HG03520 (cell line): ENCODE data around the gene TRAPPC12.

Experiments used
- ATAC-seq: cut with Tn5 transposase; IDR thresholded peaks from one replicate; pipeline ENCODE4 v1.9.1; 2021; ENCODE audit warnings: mild to moderate bottlenecking, moderate library complexity; ENCODE audit not compliant: unreplicated experiment

TRAPPC12 gene

DNA sequence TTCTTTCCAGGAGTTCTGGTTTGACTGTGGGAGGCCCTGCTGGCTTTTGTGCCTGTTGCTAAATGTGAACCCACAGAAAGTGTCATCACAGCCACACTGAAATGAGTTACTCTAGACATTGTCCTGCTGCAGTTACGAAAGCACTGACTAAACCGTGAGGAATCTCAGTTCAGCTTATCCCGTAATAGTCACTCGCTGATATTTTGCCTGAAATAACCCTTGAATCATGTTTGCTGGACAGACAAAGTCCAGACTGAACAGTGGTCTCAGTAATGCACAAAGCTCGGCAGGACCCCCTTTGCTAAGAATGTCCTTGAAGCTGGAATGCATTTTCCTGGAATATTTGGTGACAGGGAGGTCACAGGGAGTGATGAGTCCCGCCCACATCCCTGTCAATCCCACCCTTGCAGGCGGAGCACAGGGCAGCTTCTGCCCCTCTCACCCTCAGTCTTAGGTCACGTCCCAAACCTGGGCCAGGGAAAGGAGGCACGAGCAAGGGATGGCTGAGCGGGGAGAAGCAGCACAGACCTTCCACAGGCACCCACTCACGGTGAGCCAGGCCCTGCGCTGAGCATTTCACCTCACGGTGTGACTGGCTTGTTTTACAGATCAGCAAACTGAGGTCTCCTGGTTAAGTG lies 86.5 kb downstream of the TRAPPC12 start:
- no peak for ATAC-seq

- ATAC-seq, result no peak
Observed at GRCh38 chr2:3466482-3466863, 87.0 kb downstream of the TRAPPC12 start.

GRCh38 chr2:3466966-3467365 lies 87.5 kb downstream of the TRAPPC12 start:
- no peak for ATAC-seq

GRCh38 chr2:3467654-3468053 lies 88.2 kb downstream of the TRAPPC12 start:
- no peak for ATAC-seq

DNA sequence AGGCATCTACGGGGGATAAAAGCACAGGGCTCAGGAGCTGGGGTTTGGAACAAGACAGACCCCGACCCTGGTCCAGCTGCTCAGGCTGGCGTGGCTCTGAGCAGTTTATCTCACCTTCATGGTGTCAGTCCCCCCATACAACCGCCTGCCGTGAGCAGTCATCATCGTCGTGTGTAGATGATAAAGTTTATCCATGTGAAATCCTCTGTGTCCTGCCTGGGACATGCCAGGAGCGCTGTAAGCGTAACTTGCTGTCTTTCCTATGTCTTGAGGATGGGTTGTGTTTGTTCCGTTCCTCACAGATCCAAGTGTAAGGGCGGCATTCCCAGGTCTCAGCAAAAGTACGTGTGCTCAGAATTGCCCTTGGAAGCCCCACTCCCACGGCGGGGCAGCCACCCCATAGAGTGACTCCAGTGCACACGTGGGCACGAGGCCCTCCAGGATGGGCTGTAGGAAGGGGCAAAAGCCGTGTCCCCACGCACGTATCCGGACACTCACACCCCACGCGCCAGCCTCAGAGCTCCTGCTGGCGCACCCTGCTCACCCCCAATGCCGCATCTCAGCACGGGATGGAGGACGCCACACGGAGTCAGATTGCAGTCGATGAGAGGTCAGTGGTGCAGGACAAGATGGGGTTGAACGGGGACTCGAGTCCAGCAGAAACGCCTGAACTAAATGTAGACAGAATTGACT lies 88.9 kb downstream of the TRAPPC12 start:
- no peak for ATAC-seq

DNA sequence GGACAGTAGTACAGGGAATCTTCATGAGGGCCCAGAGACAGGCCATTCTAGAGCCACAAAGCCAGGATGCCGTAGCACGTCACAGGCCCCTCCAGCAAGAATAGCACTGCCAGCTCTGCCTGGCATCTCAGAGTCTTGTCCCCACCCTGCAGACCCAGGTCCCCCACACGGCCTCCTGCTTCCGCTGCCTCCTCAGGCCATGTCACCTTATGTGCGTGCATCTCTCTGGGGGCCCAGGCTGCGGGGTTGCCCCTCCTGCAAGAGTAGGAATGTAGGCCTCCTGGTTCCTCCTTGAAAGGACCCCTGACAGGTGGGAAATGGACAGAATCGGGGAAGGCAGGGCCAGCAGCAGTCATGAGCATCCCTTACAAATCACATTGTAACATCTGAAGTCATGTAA lies 90.0 kb downstream of the TRAPPC12 start:
- ATAC-seq, result no peak

- no peak for ATAC-seq
Observed at GRCh38 chr2:3470166-3470651, 90.7 kb downstream of the TRAPPC12 start.

DNA sequence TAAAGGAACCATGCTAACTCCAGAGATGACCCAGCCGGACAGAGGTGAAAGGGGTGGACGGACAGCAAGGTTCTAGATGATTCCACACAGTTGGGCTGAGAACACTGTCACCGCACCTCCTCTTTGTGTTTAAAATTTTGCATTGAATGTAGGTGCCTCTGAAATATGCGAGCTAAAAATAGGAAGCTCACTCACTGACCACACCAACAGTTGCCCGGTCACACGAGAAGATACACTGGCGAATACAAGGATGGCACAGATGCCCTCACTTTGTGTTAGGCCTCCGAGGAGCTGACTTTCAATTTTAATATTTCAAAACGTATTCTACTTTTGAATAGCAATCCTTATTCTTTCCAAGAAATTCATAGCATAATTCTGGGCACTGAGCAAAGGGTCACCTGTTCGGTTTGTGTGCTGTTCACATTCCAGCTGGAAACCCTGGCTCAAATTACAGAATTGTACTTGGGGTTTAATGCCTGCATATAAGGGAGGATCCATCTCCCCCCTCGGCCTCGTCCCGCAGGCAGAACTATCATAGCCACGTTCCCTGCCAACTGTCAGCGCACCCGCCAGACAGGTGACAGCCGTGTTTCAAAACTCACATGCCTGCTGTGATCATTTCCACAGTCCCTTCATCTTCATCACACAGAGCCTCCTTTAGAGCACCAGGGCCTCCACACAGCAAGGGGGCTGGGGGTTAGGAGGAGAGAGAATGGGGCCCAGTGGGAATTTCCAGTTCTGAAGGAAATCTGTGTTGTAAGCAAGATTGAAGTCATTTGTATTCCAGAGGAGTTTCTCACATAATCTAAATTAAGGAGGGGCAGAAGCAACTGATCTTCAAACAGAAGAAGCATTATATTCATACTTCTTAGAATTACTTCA lies 91.6 kb downstream of the TRAPPC12 start:
- ATAC-seq, result no peak

DNA sequence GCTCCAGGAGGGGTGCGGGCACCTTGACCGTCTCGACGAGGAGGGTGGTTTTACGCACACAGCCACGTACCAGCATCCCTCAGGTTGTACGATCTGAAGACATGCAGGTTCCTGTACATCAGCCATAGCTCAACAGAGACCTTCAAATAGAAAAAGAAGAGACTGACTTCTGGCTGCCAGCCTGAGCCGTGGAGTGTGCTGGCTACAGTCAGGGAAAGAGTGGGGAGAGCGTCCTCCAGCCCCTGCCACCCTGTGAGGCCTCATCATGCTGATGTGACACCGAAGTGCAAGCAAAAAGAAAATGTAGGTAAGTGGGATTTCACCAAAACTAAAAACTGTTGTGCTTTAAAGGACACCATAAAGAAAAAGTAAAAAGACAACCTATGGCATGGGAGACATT lies 92.8 kb downstream of the TRAPPC12 start:
- no peak for ATAC-seq

DNA sequence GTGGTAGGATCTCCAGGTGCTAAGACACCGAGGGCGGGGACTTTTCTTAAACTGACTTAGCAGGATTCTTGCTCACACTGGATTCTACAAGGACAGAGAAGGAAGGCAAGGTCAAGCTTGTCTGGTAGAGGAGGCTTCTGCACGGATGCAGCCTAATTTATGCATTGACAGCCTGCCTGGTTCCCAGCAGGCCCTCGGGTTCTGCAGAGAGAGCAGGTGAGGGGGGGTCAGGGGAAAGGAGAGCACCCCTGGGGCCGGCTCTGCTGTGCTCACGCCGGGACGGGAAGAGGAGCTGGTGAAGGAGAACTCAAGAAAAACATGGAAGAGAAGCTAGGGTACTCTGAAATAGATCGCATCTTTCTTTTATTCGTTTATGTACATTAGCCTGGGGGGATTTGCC lies 93.5 kb downstream of the TRAPPC12 start:
- no peak for ATAC-seq

DNA sequence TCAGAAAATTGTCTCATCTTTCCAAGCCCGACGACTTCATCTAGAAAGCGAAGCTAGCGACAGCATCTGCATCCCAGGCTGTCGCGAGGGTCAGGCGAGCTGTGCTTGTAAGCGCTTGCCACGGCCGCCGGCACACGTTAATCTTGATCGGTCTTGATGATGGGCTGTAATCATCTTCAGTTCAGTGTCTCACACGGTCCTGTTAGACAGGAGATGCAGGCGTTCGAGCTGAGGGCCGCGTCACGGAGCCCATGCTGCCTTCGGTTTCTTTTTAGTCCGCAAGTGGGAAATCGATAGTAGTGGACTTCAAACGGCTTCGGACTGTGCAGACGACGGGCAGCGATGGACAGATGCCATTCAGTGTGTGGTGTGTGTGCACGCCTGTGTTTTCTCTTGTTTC lies 96.3 kb downstream of the TRAPPC12 start:
- no peak for ATAC-seq

DNA sequence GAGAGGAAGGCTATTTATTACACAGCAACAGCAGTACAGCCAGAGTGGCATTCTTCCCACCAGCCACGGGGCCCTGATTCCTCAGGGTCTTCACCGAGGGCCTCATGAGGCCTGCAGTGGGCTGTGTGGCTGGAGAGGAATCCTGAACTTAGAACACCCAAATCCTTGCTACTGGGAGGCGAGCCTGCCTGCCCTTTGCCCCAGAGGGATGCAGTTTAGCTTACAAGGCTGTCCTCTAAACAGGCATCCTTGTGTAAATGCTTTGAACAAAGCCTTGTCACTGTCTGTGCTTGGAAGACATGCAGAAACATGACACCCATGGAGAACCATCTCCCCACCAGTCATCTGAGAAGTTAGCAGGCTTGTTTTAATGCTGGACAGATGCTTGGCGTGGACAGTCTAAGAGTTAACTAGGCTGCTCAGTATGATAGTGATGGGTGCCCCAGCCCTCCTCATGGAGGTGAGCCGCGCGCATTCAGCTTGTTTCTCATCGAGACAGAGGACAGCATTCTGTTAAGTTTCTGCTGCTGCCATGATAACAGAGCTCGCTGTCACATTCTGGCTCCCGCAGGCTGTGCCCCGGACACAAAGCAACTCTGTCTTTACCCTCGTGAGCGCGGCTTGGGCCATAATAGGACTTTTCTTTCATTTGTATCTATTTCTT lies 97.0 kb downstream of the TRAPPC12 start:
- no peak for ATAC-seq

- no peak for ATAC-seq
Observed at GRCh38 chr2:3476985-3477327, 97.5 kb downstream of the TRAPPC12 start.

DNA sequence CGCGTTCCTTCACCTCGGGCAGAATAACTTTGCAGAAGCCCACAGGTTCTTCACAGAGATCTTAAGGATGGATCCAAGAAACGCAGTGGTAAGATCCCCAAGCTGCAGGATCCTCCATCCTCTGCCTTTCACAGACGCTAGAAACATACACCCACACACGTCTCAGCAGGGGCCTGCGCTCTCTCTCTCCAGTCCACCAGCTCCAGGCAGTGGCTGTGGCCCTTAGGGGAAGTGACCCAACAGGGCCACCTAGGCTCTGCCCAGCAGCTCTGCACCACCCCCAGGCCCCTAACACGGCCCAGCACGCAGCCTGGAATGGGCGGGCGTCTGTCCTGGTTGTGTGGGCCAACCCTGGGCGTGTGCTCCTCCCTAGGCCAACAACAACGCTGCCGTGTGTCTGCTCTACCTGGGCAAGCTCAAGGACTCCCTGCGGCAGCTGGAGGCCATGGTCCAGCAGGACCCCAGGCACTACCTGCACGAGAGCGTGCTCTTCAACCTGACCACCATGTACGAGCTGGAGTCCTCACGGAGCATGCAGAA lies 99.4 kb downstream of the TRAPPC12 start:
- ATAC-seq, result no peak

DNA sequence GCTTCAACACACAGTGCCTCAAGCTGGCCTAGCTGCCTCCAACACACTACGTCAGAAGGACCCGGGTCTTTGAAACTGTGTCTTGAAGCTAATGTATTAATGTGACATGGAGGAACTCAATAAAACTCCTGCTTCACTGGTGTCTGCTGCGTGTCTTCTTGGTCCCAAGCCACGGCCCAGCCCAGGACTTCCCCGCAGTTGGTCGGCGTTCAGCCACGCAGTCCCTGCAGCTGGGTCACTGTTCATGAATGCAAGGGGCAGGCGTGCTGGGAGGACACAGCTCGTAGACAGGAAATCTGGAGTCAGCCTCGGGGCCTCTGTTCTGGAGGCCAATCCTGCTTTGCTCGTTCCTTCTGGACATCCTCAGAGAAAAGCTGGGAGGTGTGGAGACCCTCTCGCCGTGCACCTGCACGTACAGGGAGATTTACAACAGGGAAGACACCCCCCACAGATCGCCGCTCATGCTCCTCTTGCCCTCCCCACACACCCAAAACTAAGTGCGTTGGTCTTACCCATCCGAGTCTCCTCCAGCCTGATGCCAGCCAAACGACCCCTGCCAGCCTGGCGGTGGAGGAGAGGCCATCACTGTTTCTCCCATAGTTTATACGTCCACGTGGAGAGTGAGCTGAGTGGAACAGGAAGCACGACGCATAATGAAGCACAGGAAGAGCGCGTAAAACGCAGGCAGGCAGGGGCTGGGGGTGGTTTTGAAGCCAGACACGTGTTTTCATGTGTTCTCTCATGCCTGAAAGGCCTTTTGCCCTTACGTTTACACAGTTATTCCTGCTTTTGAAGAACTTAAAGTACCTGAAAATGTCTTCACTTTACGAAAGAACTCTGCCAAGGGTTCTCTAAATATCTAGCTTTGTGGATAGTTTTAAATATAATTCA lies 100.2 kb downstream of the TRAPPC12 start:
- no peak for ATAC-seq

DNA sequence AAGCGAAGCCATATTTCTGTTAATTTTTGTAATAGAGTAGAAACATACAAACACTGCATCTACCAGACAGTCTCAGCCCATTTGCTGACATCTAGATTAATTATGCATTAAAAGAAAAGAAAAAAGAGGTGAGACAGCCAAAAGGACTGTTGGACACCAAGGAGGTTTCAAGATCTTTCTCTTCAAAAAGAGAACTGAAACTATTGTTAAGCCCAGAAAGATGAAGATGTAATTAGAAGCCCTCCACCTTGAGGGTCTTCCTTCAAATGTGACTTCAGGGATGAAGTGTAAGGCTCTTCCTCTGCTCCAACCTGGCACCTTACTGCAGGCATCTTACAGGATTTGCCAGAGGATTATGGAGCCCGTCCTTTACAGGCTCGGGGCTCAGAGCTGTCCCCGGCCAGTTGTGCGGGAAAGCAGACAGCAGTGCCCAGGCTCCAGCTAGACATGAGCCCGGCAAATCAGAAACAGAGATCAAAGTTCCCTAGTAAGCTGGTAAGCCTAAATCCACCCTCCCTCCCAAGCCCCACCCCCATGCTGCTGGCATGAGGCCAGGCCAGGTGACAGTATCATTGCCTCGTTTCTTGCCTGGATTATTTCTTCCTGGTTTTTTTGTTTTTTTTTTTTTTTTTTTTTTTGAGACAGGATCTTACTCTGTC lies 101.0 kb downstream of the TRAPPC12 start:
- ATAC-seq, result no peak

DNA sequence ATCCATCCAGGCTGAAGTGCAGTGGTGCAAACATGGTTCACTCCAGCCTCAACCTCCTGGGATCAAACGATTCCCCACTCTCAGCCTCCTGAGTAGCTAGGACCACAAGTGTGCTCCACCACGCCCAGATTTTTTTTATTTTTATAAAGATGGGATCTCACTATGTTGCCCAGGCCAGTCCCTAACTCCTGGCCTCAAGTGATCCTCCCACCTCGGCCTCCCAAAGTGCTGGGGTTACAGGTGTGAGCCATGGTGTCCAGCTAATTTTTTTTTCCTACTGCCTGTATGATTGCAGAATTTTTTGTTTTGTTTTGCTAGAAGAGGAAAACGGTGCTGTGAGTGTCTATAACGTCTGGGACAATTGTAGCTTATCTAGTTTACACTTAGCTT lies 101.5 kb downstream of the TRAPPC12 start:
- no peak for ATAC-seq

- no peak for ATAC-seq
Observed at GRCh38 chr2:3481736-3482362, 102.4 kb downstream of the TRAPPC12 start.

GRCh38 chr2:3482363-3482821 lies 102.9 kb downstream of the TRAPPC12 start:
- no peak for ATAC-seq
